ENCODE results near the gene CHI3L1. TPM values are rescaled to one million over a fixed set of nuclear protein-coding genes. Genes with fewer than 3 reads are reported as not detected.

Gene CHI3L1
- total RNA-seq, 2 donors from 2014 or later, result 0.49 TPM; not detected in 1

- Mint-ChIP-seq H3K27ac (no peak overlapping the region), H3K9me3 (no peaks in the 10 kb centered on the region), H3K36me3 (no peaks in the 10 kb centered on the region)
- ATAC-seq (no peak), DNase-seq (ENCODE audit: low spot score in 2 of 2) (no peak)
Observed at GRCh38 chr1:203211812-203212211, 25.3 kb upstream of the CHI3L1 start.

GRCh38 chr1:203210988-203211387 is 24.5 kb upstream of the CHI3L1 start:
- DNase-seq (ENCODE audit: low spot score in 2 of 2), result no peak
- H3K9me3 Mint-ChIP-seq, result no peaks in the 10 kb centered on the region
- H3K36me3 Mint-ChIP-seq, result no peaks in the 10 kb centered on the region
- no peak for ATAC-seq
- no peak overlapping the region for H3K27ac Mint-ChIP-seq

GRCh38 chr1:203210350-203210749 is 23.8 kb upstream of the CHI3L1 start:
- Mint-ChIP-seq H3K36me3 (no peaks in the 10 kb centered on the region), H3K9me3 (no peaks in the 10 kb centered on the region), H3K27ac (no peak overlapping the region)
- ATAC-seq, result no peak
- no peak for DNase-seq (ENCODE audit: low spot score in 2 of 2)

- DNase-seq (ENCODE audit: low spot score in 2 of 2), result no peak
- no peaks in the 10 kb centered on the region for H3K36me3 Mint-ChIP-seq
- H3K9me3 Mint-ChIP-seq, result no peaks in the 10 kb centered on the region
- no peak overlapping the region for H3K27ac Mint-ChIP-seq
- ATAC-seq, result no peak
Observed at GRCh38 chr1:203208181-203208580, 21.7 kb upstream of the CHI3L1 start.

- Mint-ChIP-seq H3K27ac (no peak overlapping the region), H3K9me3 (no peaks in the 10 kb centered on the region), H3K36me3 (no peaks in the 10 kb centered on the region)
- DNase-seq (ENCODE audit: low spot score in 2 of 2) (no peak), ATAC-seq (no peak)
Observed at GRCh38 chr1:203207751-203208150, 21.2 kb upstream of the CHI3L1 start.

- Mint-ChIP-seq H3K9me3 (no peaks in the 10 kb centered on the region), H3K36me3 (no peaks in the 10 kb centered on the region), H3K27ac (no peak overlapping the region)
- ATAC-seq, result no peak
- no peak for DNase-seq (ENCODE audit: low spot score in 2 of 2)
Observed at GRCh38 chr1:203206129-203206687, 19.7 kb upstream of the CHI3L1 start.

GRCh38 chr1:203204756-203205155 is 18.3 kb upstream of the CHI3L1 start:
- no peaks in the 10 kb centered on the region for H3K9me3 Mint-ChIP-seq
- no peak overlapping the region for H3K27ac Mint-ChIP-seq
- no peak for DNase-seq (ENCODE audit: low spot score in 2 of 2)
- ATAC-seq, result no peak
- no peaks in the 10 kb centered on the region for H3K36me3 Mint-ChIP-seq

- no peaks in the 10 kb centered on the region for H3K9me3 Mint-ChIP-seq
- DNase-seq (ENCODE audit: low spot score in 2 of 2), result no peak
- ATAC-seq, result no peak
- no peaks in the 10 kb centered on the region for H3K36me3 Mint-ChIP-seq
- H3K27ac Mint-ChIP-seq, result no peak overlapping the region
Observed at GRCh38 chr1:203202431-203203245, 16.1 kb upstream of the CHI3L1 start.

- no peak overlapping the region for H3K27ac Mint-ChIP-seq
- no peak for ATAC-seq
Observed at GRCh38 chr1:203201516-203202205, 15.2 kb upstream of the CHI3L1 start.

GRCh38 chr1:203200916-203201315 is 14.4 kb upstream of the CHI3L1 start:
- Mint-ChIP-seq H3K36me3 (no peaks in the 10 kb centered on the region), H3K27ac (peak overlapping the region in 1 of 2 donors; percentile 0), H3K9me3 (no peaks in the 10 kb centered on the region)
- ATAC-seq, result no peak
- no peak for DNase-seq (ENCODE audit: low spot score in 2 of 2)

More at GRCh38 chr1:203201516-203202205, 15.2 kb upstream of the CHI3L1 start:
- no peak for DNase-seq (ENCODE audit: low spot score in 2 of 2)
- no peaks in the 10 kb centered on the region for H3K9me3 Mint-ChIP-seq
- H3K36me3 Mint-ChIP-seq, result no peaks in the 10 kb centered on the region

GRCh38 chr1:203199816-203200571 is 13.5 kb upstream of the CHI3L1 start:
- Mint-ChIP-seq H3K27ac (peak overlapping the region in 1 of 2 donors; percentile 0), H3K9me3 (no peaks in the 10 kb centered on the region), H3K36me3 (no peaks in the 10 kb centered on the region)
- DNase-seq (ENCODE audit: low spot score in 2 of 2), result no peak
- ATAC-seq, result no peak

GRCh38 chr1:203199481-203199815 is 12.9 kb upstream of the CHI3L1 start:
- no peaks in the 10 kb centered on the region for H3K36me3 Mint-ChIP-seq
- DNase-seq (ENCODE audit: low spot score in 2 of 2), result no peak
- no peak overlapping the region for H3K27ac Mint-ChIP-seq
- H3K9me3 Mint-ChIP-seq, result no peaks in the 10 kb centered on the region
- no peak for ATAC-seq

- Mint-ChIP-seq H3K27ac (no peak overlapping the region), H3K9me3 (no peaks in the 10 kb centered on the region), H3K36me3 (no peaks in the 10 kb centered on the region)
- DNase-seq (ENCODE audit: low spot score in 2 of 2) (no peak), ATAC-seq (no peak)
Observed at GRCh38 chr1:203199002-203199401, 12.5 kb upstream of the CHI3L1 start.

GRCh38 chr1:203197625-203198024 is 11.1 kb upstream of the CHI3L1 start:
- H3K36me3 Mint-ChIP-seq, result no peaks in the 10 kb centered on the region
- H3K27ac Mint-ChIP-seq, result peak overlapping the region in 1 of 2 donors; percentile 24
- ATAC-seq, result peak in 1 of 2 donors; percentile 53
- H3K9me3 Mint-ChIP-seq, result no peaks in the 10 kb centered on the region
- no peak for DNase-seq (ENCODE audit: low spot score in 2 of 2)

- DNase-seq (ENCODE audit: low spot score in 2 of 2) (no peak), ATAC-seq (no peak)
- no peak overlapping the region for H3K27ac Mint-ChIP-seq
- no peaks in the 10 kb centered on the region for H3K9me3 Mint-ChIP-seq
- H3K36me3 Mint-ChIP-seq, result no peaks in the 10 kb centered on the region
Observed at GRCh38 chr1:203196371-203196770, 9.9 kb upstream of the CHI3L1 start.

GRCh38 chr1:203190949-203191348 is 4.4 kb upstream of the CHI3L1 start:
- H3K36me3 Mint-ChIP-seq, result no peaks in the 10 kb centered on the region
- no peaks in the 10 kb centered on the region for H3K9me3 Mint-ChIP-seq
- no peak for ATAC-seq
- no peak overlapping the region for H3K27ac Mint-ChIP-seq
- no peak for DNase-seq (ENCODE audit: low spot score in 2 of 2)

- DNase-seq (ENCODE audit: low spot score in 2 of 2), result no peak
- no peak overlapping the region for H3K27ac Mint-ChIP-seq
- no peak for ATAC-seq
- no peaks in the 10 kb centered on the region for H3K36me3 Mint-ChIP-seq
- no peaks in the 10 kb centered on the region for H3K9me3 Mint-ChIP-seq
Observed at GRCh38 chr1:203189951-203190352, 3.4 kb upstream of the CHI3L1 start.
